ENCODE measurements around the gene STX5. TPM values are rescaled to one million over a fixed set of nuclear protein-coding genes. Genes with fewer than 3 reads are reported as not detected.
"Not testable (repeated sequence)": the region's sequence is repeated elsewhere in the genome, so short reads cannot be mapped to it uniquely, and the experiment has no call there.

STX5 gene
- total RNA-seq, 1 donor from 2014 or later = 32.8 TPM

GRCh38 chr11:62854013-62854824, 22.4 kb upstream of the STX5 start:
- no peak for DNase-seq

DNA sequence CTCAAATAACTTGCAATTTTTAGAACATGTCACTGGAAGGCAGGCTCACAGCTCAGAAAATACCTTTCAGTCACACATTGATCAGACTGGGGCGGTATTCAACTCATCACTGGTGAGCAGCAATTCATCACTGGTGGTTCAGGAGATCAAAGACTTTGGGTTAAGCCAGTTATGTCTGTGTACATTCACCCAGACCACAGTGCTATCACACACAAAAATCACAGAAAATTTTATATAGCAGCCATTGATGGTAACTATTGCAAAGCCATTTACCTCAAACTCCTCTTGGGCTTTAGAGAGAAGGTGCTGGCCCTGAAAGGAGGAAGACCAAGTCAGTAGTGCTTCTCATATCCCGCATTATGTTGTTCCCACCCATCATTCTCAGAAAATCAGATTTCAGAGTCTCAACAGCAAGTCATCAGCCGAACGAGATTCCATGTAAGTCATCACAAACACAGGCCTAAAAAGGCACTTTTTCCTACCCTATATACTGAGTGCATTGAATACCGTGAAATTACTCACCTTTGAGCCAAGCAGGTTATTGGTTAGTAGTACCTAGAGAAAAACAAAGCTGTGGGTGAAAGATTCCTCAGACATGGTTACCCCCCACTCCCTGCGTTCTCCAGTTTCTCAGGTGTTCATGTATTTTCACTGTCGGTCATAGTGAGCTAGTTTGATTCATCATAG, 21.6 kb upstream of the STX5 start:
- DNase-seq = no peak

DNA sequence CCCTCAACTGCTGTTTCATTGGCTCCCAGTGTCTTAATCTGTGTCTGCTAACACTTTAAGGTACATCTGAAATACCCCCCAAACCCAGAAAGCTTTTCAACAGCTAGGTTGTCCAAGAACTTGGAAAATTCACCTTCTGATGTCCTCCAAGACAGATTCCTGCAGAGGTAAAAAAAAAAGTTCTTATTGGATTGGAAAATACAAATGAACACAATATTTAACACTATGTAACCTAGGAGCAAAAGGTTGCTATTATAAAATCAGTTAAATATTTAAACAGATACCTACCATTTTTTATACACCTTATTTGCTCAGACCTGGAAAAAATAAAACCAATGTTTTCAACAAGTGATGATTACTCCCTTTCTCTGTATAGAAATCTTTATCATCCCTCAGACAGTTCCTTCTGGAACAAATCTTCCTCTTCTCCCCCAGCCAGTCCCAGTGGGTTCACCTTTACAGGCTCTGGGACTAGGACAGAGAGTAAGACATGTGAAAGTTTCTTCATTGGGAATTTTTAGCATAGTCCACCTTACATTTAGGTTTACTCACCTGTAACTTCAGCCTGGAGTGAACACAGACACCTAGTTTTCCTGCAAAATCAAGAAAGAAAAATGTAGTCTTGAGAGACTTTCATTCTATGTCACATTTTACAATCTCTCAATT, 20.8 kb upstream of the STX5 start:
- DNase-seq = no peak

GRCh38 chr11:62851807-62852522, 20.1 kb upstream of the STX5 start:
- no peak for DNase-seq

- DNase-seq = no peak
Observed at GRCh38 chr11:62850911-62851806, 19.3 kb upstream of the STX5 start.

DNA sequence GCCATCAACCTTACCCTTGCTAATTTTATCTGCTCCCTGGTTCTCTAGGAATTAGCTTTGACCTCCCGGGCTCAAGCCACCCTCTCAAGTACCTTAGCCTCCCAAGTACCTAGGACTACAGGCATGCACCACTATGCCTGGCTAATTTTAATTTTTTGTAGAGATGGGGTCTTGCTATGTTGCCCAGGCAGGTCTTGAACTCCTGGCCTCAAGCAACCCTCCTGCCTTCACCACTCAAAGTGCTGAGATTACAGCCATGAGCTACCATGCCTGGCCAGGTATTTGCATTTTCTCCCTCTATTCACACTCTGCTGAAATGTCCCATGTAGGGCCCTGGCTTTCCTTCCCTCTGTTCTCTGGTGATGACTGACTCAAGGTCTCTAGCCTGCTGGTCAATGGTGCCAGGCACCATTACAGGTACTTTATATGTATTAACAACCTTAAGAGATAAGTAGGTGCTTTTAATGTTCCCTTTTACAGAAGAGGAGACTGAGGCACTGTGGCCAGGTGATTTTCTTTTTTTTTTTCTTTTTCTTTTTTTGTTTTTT, 16.0 kb upstream of the STX5 start:
- DNase-seq = no peak

DNA sequence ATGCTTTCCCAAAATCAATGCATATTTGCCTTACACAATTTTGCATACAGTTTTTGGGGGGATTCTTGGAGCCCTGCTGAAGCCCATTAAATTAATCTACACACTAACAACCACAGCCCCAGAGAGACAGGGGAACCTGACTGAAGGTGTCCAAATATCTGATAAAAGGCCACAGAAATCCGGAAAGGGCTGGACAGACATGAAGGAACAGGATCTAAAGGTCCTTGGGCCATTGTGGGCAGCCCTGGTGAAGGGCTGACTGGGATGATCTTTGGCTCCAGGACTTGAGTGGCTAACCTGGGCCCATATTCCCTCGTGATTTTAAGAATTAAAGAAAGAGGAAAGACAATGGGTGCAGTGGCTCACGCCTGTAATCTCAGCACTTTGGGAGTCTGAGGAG, 14.3 kb upstream of the STX5 start:
- no peak for DNase-seq

DNA sequence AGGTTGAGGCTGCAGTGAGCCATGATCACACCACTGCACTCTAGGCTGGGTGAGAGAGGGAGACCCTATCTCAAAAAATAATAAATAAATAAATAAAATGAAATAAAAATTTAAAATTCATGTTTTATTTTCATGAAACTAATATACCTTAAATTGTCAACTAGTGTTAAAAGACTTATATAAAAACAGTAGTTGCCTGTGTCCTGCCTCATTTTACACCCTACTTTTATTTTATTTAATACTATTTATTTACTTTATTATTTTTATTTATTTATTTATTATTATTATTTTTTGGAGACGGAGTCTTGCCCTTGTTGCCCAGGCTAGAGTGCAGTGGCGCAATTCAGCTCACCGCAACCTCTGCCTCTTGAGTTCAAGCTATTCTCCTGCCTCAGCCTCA, 12.3 kb upstream of the STX5 start:
- DNase-seq = no peak

- DNase-seq = no peak
Observed at GRCh38 chr11:62843466-62843865, 11.6 kb upstream of the STX5 start.

GRCh38 chr11:62842891-62843290, 11.0 kb upstream of the STX5 start:
- not testable (repeated sequence) for DNase-seq

DNA sequence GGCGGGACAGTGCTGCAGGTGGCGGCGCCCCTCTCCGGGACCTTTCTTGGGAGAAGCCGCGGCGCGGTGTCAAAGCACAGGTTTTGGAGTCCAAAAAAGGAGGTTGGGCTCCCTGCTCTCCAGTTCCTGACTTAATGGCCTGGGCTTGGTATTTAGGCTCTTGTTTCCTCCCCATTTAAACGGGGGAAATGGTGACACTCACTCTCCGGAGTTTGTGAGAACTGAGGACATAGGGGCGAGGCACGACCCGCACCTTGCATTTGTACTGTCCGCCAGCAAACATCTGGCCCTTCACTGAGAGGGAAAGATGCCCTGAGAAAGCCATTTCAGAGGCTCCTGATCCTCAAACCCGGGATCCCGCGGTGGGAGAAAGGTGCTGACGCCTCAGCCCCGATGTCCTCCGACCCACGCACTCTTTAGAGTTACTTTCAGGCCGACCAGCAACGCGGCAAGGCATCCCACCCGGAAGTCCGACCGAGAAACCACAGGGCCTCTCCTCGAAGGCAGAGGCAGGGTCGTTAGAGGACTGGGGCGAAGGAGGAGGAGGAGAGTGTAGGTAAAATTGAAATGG, 10.4 kb upstream of the STX5 start:
- no peak for DNase-seq

DNA sequence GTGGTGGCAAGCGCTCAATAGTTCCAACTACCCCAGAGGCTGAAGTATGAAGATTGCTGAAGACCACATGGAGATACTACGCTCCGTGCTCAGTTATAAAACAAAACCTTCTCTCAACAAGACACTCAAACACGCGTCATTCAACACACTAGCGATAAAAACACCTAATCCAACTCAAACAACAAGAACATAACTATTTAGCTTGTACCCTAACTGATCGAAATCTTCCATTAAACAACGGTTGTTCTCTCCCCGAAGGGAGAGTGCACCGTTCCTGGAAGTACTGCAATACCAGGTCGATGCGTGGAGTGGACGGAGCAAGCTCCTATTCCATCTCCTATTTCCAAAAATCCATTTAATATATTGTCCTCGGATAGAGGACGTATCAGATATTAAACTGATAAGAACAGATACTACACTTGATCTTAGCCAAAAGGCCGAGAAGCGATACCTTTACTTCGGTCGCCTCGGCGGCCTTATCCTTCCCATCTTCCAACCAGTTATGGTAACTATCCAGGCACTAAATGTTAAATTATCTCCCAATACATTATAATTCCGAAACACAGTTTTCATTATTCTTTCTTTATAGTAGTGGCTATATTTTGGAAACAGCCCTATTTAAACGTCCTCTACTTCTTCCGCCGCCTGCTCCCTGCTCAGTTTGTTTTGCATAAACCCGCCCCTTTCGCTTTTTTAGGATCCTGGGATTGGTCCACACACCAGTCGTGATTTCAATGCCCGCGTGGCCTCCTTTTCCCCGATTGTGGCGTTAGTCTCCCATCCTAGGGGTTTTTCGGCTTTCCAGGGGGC, 9.7 kb upstream of the STX5 start:
- peak; percentile 75 for DNase-seq

GRCh38 chr11:62840721-62841360, 9.0 kb upstream of the STX5 start:
- not testable (repeated sequence) for DNase-seq

DNA sequence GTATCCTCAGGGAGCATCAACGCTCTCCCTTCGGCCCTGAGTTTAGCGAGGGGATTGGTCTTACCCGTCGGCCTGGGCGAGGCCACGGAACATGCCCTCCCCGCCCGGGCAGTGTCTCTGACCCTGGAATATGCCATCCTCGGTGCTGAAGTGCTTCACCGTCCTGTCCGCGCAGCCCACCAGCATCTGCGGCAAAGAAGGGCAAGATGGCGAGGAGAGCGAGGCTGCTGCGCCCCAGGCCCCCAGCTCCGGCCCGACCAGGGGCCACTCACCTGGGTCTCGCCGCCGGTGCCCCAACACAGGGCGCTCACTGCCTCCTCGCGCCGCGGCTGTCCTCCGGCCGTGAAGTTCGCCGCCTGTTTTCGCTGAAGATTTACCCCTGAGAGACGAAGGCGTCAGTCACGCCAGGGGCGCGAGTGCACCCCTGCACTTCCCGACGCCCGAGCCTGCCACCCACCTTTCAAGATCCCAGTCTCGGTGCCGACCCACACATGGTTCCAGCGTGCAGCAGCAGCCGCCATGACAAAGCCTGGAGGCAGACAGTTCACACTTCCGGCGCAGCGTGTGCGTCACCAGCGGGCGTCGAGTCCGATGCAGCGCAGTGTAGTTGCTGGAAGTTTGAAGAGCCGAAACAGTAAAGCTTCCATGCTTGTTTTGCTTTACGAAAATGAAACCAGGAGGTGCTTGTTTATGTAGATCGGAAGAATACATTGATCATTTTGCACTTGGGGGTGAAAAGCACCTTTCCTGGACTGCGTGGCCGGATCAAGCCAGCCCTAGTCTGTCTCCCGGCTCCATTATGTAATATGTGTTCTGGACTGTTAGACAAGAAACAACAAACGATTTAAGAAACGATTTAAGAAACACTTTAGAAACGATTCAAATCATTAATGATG, 7.4 kb upstream of the STX5 start, which contains the start of gene WDR74:
Gene WDR74, minus strand, starts transcription at position 541 of the 896 bp plus-strand sequence. Its CDS starts 20 bp downstream, at position 521.
- peak; percentile 91 for DNase-seq

GRCh38 chr11:62835336-62835735, 3.5 kb upstream of the STX5 start:
- no peak for DNase-seq

DNA sequence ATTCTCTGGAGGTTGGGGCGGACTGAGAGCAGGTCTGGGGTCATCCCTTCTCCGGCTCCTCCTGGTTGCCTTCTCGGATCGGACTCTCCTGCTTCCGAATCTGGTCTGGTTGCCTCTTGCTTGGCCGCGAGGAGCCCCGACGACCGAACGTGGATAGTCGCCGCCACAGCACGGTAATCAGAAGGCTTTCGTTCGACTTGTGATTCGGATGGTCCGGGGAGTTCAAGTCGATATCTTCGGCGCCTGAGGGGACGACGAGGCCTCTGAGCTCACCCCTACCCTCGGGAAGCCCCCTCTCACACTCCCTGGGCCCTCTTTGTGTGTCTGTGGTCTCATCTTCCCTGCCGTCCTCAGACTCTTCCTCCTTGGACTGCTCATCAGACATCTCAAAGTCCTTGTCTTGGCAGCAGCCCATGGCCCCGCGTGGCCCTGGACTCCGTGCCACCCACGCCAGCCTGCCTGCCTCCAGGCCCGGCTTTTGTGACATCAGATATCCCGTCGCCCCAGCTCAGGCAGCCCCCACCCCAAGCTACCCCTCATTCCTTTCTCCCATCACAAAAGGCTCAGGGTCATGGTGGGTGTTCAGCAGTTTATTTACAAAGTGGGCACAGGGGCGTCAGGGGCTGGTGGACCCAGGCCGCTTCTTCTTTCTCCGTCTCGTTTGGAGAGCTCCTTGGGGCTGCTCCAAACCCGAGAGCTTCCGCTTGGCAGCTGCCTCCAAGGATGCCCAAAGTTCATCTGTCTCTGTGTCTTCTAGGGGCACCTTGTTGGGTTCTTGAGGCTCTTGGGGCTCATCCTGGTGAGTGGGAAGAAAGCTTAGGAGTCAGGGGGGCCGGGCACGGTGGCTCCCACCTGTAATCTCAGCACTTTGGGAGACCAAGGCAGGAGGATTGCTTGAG, 734 bp upstream of the STX5 start, which contains the start of gene TEX54:
Gene TEX54, minus strand, starts transcription at position 506 of the 899 bp plus-strand sequence.
- DNase-seq = peak; percentile 8
